AG09309 (cell line): ENCODE measurements around the gene MID1.

Source experiments
- DNase-seq: peaks from one replicate; pipeline ENCODE4 v3.0.0-alpha.2; 2010; ENCODE audit warnings: low read depth
- H3K4me3 ChIP-seq: 2 replicates; pipeline ENCODE4 v1.5.1; 2011; ENCODE audit warnings: mild to moderate bottlenecking, low read depth, low read length, moderate library complexity; ENCODE audit not compliant: control insufficient read depth
- TF ChIP-seq, protein P1 (sequence below): IDR thresholded peaks from 2 replicates; pipeline ENCODE4 v1.5.1; 2011; ENCODE audit warnings: mild to moderate bottlenecking, low read depth, low read length, inconsistent platforms; ENCODE audit not compliant: insufficient read depth, control insufficient read depth; ENCODE audit errors: missing control alignments

Gene MID1

GRCh38 chrX:10484683-10485247, 135.6 kb downstream of the MID1 start:
- H3K4me3 ChIP-seq, result no peak overlapping the region
- no peak for DNase-seq
- TF ChIP-seq, protein P1, sequence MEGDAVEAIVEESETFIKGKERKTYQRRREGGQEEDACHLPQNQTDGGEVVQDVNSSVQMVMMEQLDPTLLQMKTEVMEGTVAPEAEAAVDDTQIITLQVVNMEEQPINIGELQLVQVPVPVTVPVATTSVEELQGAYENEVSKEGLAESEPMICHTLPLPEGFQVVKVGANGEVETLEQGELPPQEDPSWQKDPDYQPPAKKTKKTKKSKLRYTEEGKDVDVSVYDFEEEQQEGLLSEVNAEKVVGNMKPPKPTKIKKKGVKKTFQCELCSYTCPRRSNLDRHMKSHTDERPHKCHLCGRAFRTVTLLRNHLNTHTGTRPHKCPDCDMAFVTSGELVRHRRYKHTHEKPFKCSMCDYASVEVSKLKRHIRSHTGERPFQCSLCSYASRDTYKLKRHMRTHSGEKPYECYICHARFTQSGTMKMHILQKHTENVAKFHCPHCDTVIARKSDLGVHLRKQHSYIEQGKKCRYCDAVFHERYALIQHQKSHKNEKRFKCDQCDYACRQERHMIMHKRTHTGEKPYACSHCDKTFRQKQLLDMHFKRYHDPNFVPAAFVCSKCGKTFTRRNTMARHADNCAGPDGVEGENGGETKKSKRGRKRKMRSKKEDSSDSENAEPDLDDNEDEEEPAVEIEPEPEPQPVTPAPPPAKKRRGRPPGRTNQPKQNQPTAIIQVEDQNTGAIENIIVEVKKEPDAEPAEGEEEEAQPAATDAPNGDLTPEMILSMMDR, result no peak

- TF ChIP-seq, protein P1, result no peak
- DNase-seq, result no peak
Measured at GRCh38 chrX:10483191-10483831, 137.1 kb downstream of the MID1 start.

GRCh38 chrX:10482708-10483107, 137.7 kb downstream of the MID1 start:
- no peak for DNase-seq
- H3K4me3 ChIP-seq, result no peak overlapping the region
- TF ChIP-seq, protein P1, result no peak

More at GRCh38 chrX:10483191-10483831, 137.1 kb downstream of the MID1 start:
- no peak overlapping the region for H3K4me3 ChIP-seq

GRCh38 chrX:10482261-10482660, 138.1 kb downstream of the MID1 start:
- no peak overlapping the region for H3K4me3 ChIP-seq
- DNase-seq, result no peak
- TF ChIP-seq, protein P1, result no peak

- TF ChIP-seq, protein P1, result no peak
- DNase-seq, result no peak
- no peak overlapping the region for H3K4me3 ChIP-seq
Measured at GRCh38 chrX:10480861-10481260, 139.5 kb downstream of the MID1 start.

GRCh38 chrX:10479508-10479907, 140.9 kb downstream of the MID1 start:
- TF ChIP-seq, protein P1, result no peak
- no peak for DNase-seq
- no peak overlapping the region for H3K4me3 ChIP-seq
